WTC11 (cell line): ENCODE data around the gene PKN3. TPM values are rescaled to one million over a fixed set of nuclear protein-coding genes. Genes with fewer than 3 reads are reported as not detected.

Experiments
- ATF1 ChIP-seq: sonication (generic); formaldehyde crosslinking; IDR thresholded peaks from 2 replicates; pipeline ENCODE4 v1.8.1; 2023; ENCODE audit warnings: mild to moderate bottlenecking, moderate library complexity, missing genetic modification reagents
- CBFB ChIP-seq: sonication (generic); formaldehyde crosslinking; IDR thresholded peaks from 2 replicates; pipeline ENCODE4 v1.8.1; 2022; ENCODE audit warnings: mild to moderate bottlenecking, low read depth, missing genetic modification reagents
- FOXJ3 ChIP-seq: sonication (generic); formaldehyde crosslinking; IDR thresholded peaks from 2 replicates; pipeline ENCODE4 v1.9.0; 2021; ENCODE audit warnings: missing genetic modification reagents, mild to moderate bottlenecking, borderline replicate concordance
- FOXP1 ChIP-seq: sonication (generic); formaldehyde crosslinking; IDR thresholded peaks from 2 replicates; pipeline ENCODE4 v1.8.0; 2022; ENCODE audit warnings: missing genetic modification reagents, mild to moderate bottlenecking, moderate library complexity, borderline replicate concordance
- JUN ChIP-seq: sonication (generic); formaldehyde crosslinking; IDR thresholded peaks from 2 replicates; pipeline ENCODE4 v1.8.0; 2023; ENCODE audit warnings: mild to moderate bottlenecking, missing genetic modification reagents
- KAT7 ChIP-seq: sonication (generic); formaldehyde crosslinking; IDR thresholded peaks from 2 replicates; pipeline ENCODE4 v1.8.1; 2023; ENCODE audit warnings: missing genetic modification reagents, mild to moderate bottlenecking, borderline replicate concordance
- MXD4 ChIP-seq: fragments of 250-450 bp; sonication (Bioruptor Pico); IDR thresholded peaks from 2 replicates; pipeline ENCODE4 v1.8.0; 2021; ENCODE audit warnings: mild to moderate bottlenecking, moderate library complexity, borderline replicate concordance
- NFATC4 ChIP-seq: fragments of 250-450 bp; sonication (Bioruptor Pico); IDR thresholded peaks from 2 replicates; pipeline ENCODE4 v1.9.0; 2021; ENCODE audit warnings: mild to moderate bottlenecking
- NR1H2 ChIP-seq: sonication (generic); formaldehyde crosslinking; IDR thresholded peaks from 2 replicates; pipeline ENCODE4 v1.9.0; 2021; ENCODE audit warnings: mild to moderate bottlenecking, moderate library complexity, missing genetic modification reagents
- OVOL2 ChIP-seq: fragments of 250-450 bp; sonication (Bioruptor Pico); IDR thresholded peaks from 2 replicates; pipeline ENCODE4 v1.9.0; 2021; ENCODE audit warnings: mild to moderate bottlenecking, borderline replicate concordance
- PRRX2 ChIP-seq: fragments of 250-450 bp; sonication (Bioruptor Pico); IDR thresholded peaks from 2 replicates; pipeline ENCODE4 v1.8.0; 2021; ENCODE audit warnings: mild to moderate bottlenecking
- SMAD4 ChIP-seq: sonication (generic); formaldehyde crosslinking; IDR thresholded peaks from 2 replicates; pipeline ENCODE4 v1.8.0; 2022; ENCODE audit warnings: mild to moderate bottlenecking, missing genetic modification reagents
- TCF7 ChIP-seq: sonication (generic); formaldehyde crosslinking; IDR thresholded peaks from 2 replicates; pipeline ENCODE4 v1.8.0; 2022; ENCODE audit warnings: mild to moderate bottlenecking, low read depth, missing genetic modification reagents, moderate library complexity
- TP53 ChIP-seq: sonication (generic); formaldehyde crosslinking; IDR thresholded peaks from 2 replicates; pipeline ENCODE4 v1.8.1; 2023; ENCODE audit warnings: mild to moderate bottlenecking, missing genetic modification reagents
- USF1 ChIP-seq: sonication (generic); formaldehyde crosslinking; IDR thresholded peaks from 2 replicates; pipeline ENCODE4 v1.8.0; 2022; ENCODE audit warnings: mild to moderate bottlenecking, missing genetic modification reagents
- ZNF425 ChIP-seq: fragments of 250-450 bp; sonication (Bioruptor Pico); conservative IDR thresholded peaks from 2 replicates; pipeline ENCODE4 v1.9.0; 2021; ENCODE audit warnings: mild to moderate bottlenecking
- ZNF512 ChIP-seq: sonication (generic); formaldehyde crosslinking; IDR thresholded peaks from 2 replicates; pipeline ENCODE4 v1.8.1; 2022; ENCODE audit warnings: missing genetic modification reagents, borderline replicate concordance
- ZNF532 ChIP-seq: fragments of 250-450 bp; sonication (Bioruptor Pico); IDR thresholded peaks from 2 replicates; pipeline ENCODE4 v1.9.0; 2021; ENCODE audit warnings: mild to moderate bottlenecking, borderline replicate concordance
- total RNA-seq: library from RNA; stranded (reverse); gene quantifications from 3 replicates; pipeline ENCODE4 v1.2.3, GENCODE V29; 2021
- TF ChIP-seq, protein P1 (sequence below): sonication (generic); formaldehyde crosslinking; IDR thresholded peaks from 2 replicates; pipeline ENCODE4 v1.8.1; 2022; ENCODE audit warnings: mild to moderate bottlenecking, missing genetic modification reagents, moderate library complexity, borderline replicate concordance
- TF ChIP-seq, protein P2 (sequence below): sonication (generic); formaldehyde crosslinking; IDR thresholded peaks from 2 replicates; pipeline ENCODE4 v1.8.0; 2022; ENCODE audit warnings: mild to moderate bottlenecking, missing genetic modification reagents
- TF ChIP-seq, protein P3 (sequence below): fragments of 250-450 bp; sonication (Bioruptor Pico); IDR thresholded peaks from 2 replicates; pipeline ENCODE4 v2.1.2; 2022; ENCODE audit warnings: mild to moderate bottlenecking, moderate library complexity
- TF ChIP-seq, protein P4 (sequence below): fragments of 250-450 bp; sonication (Bioruptor Pico); IDR thresholded peaks from 2 replicates; pipeline ENCODE4 v1.8.0; 2021; ENCODE audit warnings: mild to moderate bottlenecking
- TF ChIP-seq, protein P5 (sequence below): sonication (generic); formaldehyde crosslinking; IDR thresholded peaks from 2 replicates; pipeline ENCODE4 v1.8.0; 2022; ENCODE audit warnings: mild to moderate bottlenecking, missing genetic modification reagents

PKN3 gene
- total RNA-seq, 1 experiment from 2014 or later = 24.1 TPM

- TF ChIP-seq, protein P1, sequence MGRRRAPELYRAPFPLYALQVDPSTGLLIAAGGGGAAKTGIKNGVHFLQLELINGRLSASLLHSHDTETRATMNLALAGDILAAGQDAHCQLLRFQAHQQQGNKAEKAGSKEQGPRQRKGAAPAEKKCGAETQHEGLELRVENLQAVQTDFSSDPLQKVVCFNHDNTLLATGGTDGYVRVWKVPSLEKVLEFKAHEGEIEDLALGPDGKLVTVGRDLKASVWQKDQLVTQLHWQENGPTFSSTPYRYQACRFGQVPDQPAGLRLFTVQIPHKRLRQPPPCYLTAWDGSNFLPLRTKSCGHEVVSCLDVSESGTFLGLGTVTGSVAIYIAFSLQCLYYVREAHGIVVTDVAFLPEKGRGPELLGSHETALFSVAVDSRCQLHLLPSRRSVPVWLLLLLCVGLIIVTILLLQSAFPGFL = no peak
- peak; percentile 85 for TF ChIP-seq PRRX2 (CRISPR knock-in tag)
- TF ChIP-seq TP53 = no peak
- TF ChIP-seq ZNF512 (CRISPR knock-in tag) = no peak
- peak; percentile 13 for TF ChIP-seq NFATC4
- no peak for TF ChIP-seq TCF7
- TF ChIP-seq USF1 (CRISPR knock-in tag) = no peak
- TF ChIP-seq CBFB (CRISPR knock-in tag) = no peak
- TF ChIP-seq ZNF532 (CRISPR knock-in tag) = peak; percentile 32; the same call in 1 of the 2 replicates
- peak; percentile 54; the same call in 1 of the 2 replicates for TF ChIP-seq ZNF425 (CRISPR knock-in tag)
- TF ChIP-seq FOXP1 (CRISPR knock-in tag) = no peak
- TF ChIP-seq ATF1 = no peak
- no peak for TF ChIP-seq MXD4 (CRISPR knock-in tag)
- TF ChIP-seq, protein P2, sequence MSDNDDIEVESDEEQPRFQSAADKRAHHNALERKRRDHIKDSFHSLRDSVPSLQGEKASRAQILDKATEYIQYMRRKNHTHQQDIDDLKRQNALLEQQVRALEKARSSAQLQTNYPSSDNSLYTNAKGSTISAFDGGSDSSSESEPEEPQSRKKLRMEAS = no peak
- TF ChIP-seq, protein P3, sequence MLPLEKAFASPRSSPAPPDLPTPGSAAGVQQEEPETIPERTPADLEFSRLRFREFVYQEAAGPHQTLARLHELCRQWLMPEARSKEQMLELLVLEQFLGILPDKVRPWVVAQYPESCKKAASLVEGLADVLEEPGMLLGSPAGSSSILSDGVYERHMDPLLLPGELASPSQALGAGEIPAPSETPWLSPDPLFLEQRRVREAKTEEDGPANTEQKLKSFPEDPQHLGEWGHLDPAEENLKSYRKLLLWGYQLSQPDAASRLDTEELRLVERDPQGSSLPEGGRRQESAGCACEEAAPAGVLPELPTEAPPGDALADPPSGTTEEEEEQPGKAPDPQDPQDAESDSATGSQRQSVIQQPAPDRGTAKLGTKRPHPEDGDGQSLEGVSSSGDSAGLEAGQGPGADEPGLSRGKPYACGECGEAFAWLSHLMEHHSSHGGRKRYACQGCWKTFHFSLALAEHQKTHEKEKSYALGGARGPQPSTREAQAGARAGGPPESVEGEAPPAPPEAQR (CRISPR knock-in tag) = no peak
- TF ChIP-seq SMAD4 (CRISPR knock-in tag) = no peak
- no peak for TF ChIP-seq OVOL2 (CRISPR knock-in tag)
- TF ChIP-seq, protein P4, sequence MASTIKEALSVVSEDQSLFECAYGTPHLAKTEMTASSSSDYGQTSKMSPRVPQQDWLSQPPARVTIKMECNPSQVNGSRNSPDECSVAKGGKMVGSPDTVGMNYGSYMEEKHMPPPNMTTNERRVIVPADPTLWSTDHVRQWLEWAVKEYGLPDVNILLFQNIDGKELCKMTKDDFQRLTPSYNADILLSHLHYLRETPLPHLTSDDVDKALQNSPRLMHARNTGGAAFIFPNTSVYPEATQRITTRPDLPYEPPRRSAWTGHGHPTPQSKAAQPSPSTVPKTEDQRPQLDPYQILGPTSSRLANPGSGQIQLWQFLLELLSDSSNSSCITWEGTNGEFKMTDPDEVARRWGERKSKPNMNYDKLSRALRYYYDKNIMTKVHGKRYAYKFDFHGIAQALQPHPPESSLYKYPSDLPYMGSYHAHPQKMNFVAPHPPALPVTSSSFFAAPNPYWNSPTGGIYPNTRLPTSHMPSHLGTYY (CRISPR knock-in tag) = peak; percentile 26; the same call in 1 of the 2 replicates
- TF ChIP-seq, protein P5, sequence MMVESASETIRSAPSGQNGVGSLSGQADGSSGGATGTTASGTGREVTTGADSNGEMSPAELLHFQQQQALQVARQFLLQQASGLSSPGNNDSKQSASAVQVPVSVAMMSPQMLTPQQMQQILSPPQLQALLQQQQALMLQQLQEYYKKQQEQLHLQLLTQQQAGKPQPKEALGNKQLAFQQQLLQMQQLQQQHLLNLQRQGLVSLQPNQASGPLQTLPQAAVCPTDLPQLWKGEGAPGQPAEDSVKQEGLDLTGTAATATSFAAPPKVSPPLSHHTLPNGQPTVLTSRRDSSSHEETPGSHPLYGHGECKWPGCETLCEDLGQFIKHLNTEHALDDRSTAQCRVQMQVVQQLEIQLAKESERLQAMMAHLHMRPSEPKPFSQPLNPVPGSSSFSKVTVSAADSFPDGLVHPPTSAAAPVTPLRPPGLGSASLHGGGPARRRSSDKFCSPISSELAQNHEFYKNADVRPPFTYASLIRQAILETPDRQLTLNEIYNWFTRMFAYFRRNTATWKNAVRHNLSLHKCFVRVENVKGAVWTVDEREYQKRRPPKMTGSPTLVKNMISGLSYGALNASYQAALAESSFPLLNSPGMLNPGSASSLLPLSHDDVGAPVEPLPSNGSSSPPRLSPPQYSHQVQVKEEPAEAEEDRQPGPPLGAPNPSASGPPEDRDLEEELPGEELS = no peak
- no peak for TF ChIP-seq FOXJ3 (CRISPR knock-in tag)
- TF ChIP-seq KAT7 (CRISPR knock-in tag) = no peak
- no peak for TF ChIP-seq NR1H2 (CRISPR knock-in tag)
- no peak for TF ChIP-seq JUN
Measured at GRCh38 chr9:128696923-128697707, 5.2 kb upstream of the PKN3 start (continued).
